ENCODE results near the gene SLC37A3. TPM values are rescaled to one million over a fixed set of nuclear protein-coding genes. Genes with fewer than 3 reads are reported as not detected.

SLC37A3 gene
- total RNA-seq, 1 donor from 2014 or later, result 35.2 TPM

Other genes starting within 250 kb of the SLC37A3 start
- 16.7 TPM for gene KDM7A, start 221.5 kb downstream of the SLC37A3 start, total RNA-seq
- 2.9 TPM for gene RAB19, start 5.5 kb upstream of the SLC37A3 start, total RNA-seq
- 84.4 TPM for gene MKRN1, start 81.0 kb upstream of the SLC37A3 start, total RNA-seq
- 26.2 TPM for gene DENND2A, start 242.3 kb upstream of the SLC37A3 start, total RNA-seq

Data from upper lobe of right lung (tissue), 1 donor.